ENCODE measurements around the gene TAS2R41.

- TF ChIP-seq, protein P1, sequence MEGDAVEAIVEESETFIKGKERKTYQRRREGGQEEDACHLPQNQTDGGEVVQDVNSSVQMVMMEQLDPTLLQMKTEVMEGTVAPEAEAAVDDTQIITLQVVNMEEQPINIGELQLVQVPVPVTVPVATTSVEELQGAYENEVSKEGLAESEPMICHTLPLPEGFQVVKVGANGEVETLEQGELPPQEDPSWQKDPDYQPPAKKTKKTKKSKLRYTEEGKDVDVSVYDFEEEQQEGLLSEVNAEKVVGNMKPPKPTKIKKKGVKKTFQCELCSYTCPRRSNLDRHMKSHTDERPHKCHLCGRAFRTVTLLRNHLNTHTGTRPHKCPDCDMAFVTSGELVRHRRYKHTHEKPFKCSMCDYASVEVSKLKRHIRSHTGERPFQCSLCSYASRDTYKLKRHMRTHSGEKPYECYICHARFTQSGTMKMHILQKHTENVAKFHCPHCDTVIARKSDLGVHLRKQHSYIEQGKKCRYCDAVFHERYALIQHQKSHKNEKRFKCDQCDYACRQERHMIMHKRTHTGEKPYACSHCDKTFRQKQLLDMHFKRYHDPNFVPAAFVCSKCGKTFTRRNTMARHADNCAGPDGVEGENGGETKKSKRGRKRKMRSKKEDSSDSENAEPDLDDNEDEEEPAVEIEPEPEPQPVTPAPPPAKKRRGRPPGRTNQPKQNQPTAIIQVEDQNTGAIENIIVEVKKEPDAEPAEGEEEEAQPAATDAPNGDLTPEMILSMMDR (IDR thresholded peaks at IDR 0.05; ENCODE audit: low read depth, low read length, poor library complexity, severe bottlenecking), result no peak
- TF ChIP-seq EZH2phosphoT487 (IDR thresholded peaks at IDR 0.05; ENCODE audit: borderline replicate concordance, low read length), result no peak
Measured at GRCh38 chr7:143463556-143463955, 14.1 kb upstream of the TAS2R41 start.
